Stimulated activated CD8-positive, alpha-beta memory T cell treated with anti-CD3 and anti-CD28 coated beads, Interleukin-4, amount 100 ng/mL, for 24 hours (primary cell): ENCODE data around the gene CAMK1G.

Source experiments
- DNase-seq: peaks from one replicate; pipeline ENCODE4 v3.0.0-alpha.2; 2020; ENCODE audit warnings: low read depth

CAMK1G gene

DNA sequence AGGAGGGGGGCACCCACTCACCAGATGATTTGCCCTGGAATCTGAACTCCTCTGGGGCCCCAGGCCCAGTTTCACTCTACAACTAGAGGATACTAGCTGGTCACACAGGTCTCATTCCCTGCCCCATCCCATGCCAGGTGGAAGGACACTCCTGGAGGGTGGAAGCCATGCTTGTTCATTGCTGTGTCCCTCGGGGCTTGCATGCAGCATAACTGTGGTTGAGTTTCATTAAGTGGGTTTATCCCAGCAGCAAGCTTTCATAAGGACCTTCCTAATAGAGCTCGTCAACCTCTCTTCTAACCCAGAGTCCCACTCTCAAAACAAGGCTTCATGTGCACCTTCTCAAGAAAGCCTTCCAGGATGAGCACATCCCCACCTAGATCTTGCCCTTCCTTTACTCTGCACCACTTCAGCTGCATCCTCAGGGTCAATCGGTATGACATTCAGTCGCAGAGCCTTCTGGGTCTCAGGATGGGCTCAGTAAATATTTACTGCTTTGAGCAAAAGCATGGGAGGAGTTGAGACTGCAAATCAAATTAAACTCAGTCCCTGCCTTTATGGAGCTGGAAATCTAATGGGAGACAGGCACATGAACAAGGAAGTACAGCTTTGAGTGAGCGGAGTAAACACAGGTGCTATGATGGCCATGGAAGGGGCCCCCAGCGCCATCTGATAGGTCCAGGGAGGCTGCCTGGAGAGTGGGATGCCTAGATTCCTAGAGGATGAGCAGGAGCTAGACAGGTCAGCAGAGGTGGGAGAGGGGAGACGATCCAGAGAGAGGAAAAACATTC is 36.4 kb downstream of the CAMK1G start:
- DNase-seq = no peak

DNA sequence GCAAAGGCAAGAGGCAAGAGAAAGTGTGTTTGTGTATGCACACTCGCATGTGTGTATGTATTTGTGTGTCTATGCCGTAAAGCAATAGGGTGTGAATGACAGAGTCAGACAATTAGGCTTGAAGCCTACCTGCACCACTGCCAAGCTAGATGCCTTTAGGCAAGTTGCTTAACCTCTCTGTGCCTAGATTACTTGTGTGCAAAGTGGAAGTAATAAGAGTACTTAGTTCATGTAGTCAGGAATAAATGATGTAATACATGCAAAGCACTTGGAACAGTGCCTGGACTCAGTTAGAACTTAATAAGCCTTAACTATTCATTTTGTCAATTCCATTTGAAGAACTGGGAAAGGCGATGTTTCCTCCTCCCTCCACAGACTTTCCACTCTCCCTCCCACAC is 37.0 kb downstream of the CAMK1G start:
- DNase-seq = no peak

DNA sequence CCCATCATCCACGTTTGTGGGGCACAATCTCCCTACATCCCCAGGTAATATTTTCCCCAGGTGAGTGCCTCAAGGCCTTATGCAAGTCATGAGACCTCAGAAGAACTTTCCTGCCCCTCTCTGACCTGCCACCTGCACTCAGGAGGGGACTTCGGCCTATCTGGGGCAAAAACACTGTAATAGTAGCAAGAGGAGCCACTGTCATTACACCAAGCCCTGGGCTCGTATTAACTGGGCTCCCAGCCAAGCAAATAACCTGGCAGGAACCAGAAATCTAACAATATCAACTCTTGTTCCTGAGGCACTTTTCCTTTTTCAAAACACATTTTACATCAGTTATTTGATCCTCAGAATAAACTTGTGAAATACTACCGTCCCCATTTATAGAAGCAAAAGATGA is 37.8 kb downstream of the CAMK1G start:
- no peak for DNase-seq

DNA sequence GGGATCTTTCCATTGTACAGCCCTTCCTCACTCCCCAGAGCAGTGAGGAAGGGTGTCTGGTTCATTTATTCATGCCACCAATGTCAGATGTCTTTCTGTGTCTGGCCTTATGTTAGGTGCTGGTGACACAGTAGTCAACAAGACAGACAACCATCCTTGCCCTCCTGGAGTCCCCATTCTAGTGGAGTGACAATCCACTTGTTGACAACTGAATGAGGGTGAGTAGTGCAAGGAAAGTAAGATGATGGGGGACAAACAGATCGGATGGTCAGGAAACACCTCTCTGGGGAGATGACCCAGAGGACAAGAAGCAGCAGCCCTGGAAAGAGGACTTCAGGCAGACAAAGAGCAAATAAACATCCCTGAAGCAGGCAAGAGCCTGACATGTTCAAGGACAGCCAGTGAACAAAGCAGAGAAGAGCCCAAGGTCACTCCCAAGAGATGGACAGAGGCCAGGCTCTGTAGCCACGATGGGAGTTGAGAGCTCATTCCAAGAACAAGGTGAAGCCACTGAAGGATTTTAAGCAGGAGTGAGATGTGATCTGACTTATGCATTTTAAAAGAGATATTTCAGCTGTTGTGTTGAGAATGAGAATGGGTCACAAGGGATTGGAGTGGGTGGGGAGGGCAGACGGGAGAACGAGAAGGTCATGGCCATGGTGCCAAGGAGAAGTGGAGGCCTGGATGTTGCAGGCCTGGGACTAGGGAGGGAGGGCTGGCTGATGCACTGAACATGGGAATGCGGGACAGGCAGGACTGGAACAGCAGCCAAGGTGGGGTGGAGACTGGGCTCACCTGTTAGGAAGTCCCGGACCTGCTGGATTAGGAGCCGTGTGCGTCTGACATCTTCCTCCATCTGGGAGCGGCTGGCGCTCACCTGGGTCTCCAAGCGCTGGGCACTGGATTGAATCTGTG is 38.5 kb downstream of the CAMK1G start:
- DNase-seq = no peak

DNA sequence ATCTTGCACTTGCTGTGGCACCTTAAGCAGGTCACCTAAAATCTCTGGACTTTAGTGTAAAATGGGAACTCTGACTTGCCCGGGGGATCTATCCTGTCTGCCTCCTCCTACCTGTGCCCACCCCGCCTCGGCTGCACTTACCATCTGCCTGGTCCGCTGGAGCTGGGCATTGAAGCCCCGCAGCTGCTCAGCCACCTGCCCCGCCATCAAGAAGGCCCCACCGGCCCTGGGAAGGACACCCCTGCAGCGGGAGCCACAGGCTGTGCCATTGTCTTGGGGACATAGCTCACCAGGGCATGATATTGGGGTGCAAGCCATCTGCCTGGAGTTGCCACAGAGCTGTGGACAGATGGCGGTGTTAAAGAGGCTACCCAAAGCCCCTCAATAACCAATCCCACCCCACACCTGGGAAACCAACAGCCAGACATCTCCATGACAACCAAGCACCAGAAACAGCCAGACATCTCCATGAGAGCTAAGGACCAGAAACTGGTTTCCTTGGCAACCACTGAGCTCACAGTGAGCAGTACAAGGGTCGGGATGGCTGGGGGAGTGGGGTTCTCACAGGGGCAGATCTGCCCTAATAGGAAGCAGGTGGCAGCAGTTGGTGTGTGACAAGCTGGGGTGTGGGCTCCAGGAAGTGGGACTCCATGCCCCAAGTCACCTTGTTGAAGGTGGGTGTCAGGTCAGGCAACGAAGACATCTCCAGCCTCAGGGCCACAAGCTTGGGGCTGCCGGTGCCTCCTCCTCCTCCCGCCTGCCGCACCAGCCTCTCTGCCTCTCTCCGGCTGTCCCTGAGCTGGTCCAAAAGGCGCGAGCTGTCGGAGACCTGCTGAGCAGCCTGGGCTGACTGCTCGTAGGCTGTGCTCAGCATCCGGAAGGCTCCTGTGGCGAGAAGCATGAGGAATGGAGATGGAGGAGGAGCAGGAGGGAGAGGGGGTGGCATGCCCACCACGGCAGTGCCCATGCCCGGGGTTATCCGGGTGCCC is 39.6 kb downstream of the CAMK1G start:
- DNase-seq = no peak

DNA sequence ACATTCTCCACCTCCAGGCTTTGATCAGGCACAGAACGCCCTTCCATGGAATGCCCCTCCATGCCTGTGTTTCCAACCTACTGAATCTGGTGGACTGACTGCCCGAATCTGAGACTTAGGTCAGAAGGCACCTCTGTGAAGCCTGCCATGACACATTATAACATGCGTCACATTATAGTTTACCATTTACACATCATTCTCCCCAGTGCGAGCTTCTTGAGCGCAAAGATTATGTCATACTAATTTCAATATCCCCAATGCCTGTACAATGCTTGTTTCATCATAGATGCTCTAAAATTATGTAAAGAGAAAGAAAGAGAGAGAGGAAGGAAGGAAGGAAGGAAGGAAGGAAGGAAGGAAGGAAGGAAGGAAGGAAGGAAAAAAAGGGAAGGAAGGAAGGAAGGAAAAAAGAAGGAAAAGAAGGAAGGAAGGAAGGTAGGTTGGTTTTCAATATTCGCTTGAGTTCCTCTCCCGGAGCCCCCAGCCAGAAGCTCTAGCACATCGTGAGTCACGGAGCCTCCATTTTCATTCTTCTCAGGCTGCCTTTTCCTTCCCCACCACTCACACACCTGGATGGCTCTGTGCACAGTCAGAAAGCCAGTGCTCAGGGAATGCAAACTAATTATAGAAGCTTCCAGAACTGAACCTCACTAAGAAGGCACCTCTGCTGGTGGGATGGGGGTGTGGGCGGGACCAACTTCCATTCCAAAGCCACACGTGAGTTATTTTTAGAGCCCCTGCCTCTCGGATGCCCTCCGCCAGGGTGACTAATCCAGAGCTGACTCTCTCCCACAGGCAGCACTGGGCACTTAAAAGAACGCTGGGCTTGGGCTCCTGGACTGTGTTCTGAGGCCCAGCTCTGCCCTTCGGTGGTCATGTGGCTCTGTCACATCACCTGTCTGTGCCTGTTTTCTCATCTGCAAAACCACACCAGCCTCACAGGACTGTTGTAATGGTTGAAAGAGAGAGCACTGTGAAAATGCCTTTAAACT is 41.3 kb downstream of the CAMK1G start:
- no peak for DNase-seq

DNA sequence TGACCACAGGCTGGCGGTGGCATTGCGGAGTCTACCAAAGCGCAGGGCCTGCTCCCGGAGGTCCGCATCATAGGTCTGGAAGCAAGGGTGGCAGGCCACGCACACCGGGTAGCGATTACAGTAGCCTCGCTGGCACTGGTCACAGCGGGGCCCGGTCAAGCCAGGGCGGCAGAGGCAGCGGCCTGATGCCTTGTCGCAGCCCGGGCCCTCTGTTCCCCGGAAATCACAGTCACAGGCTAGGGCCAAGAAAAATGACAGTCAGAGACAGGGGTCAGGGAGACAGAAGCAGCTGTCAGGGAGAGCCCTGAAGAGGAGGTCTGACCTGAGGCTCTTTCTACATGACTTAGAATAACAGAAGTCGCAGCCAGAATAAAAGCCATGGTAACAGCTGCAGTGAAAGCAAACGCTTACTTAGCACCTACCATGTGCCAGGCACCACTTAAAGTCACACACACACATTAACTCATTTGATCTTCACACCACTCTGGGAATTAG is 42.3 kb downstream of the CAMK1G start:
- DNase-seq = no peak

DNA sequence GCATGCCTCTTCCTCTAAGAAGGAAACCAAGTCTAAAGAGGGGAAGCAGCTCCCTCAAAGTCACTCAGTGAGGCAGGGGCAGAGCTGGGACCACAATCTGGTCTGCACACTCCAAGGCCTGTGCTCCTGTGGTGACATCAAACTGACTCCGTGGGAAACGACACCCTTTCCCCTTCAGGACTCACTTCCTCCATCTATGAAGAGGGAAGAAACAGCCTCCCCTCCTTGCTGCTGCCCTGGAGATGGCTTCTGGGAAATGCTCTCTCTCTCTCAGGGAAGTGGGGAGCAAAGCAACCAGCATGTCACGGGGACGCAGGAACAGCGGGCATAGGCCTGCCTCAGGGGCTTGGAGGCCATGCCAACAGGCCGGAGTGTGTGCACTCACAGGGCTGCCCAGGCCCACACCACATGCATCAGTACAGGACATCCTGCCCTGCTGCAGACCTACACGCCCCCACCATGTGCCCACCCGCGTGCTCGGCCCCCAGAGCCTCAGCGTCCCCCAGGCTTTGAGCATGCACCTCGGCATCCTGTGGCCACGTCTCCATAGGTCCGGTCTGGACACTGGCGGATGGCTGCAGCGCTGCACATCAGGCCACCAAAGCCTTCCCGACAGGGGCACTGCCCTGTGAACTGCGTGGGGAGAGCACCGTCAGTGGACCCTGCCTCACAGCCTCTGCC is 43.0 kb downstream of the CAMK1G start:
- no peak for DNase-seq

DNA sequence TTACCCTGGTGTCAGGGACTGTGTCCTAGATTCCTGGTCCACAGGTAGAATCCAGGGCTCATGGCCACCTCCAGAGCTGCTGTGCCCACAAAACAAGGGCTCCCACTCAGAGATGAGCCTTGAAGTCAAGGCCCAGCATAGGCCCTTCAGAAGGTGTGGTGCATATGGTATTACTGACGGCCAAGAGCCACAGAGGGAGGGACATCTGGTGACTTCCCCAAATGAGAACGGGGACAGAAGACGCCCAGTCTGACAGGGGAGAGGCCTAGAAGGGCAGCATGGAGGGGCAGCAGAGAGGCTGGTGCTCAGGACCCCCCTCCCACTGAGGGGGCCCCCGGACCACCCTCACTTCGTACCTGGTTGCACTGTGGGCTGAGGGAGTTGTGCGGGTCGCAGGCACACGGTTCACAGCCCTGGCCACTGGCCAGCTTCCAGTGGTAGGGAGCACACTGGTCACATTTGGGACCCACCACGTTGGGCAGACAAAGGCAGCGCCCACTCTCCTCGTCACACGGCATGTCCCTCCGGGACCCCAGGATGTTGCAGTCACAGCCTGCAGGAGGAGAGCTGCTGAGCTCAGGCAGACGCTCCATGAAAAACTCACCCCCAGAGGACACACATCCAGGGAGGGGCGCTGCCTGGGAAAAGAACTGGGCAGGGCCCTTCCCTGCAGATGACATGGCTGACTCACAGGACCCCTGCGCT is 43.7 kb downstream of the CAMK1G start:
- DNase-seq = no peak

DNA sequence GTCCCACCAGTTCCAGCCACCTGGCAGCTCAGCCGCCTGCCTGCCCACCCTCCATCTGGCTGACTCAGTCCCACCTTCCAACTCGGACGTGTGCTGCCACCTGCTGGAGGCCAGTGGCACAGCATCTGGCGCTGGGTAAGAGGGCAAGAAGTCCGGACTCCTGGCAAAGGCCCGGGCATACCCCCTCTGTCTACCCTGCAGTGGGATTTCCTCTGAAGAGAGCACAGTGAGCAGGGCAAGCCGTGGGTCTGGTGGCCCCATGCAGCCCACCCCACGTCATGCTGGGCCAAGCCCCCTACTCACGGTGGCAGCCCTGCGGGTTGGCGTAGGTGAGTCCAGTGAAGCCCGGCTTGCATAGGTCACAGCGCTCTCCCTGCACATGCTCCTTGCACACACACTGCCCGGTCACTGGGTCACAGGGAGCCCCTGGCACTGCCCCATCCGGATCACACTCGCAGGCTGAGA is 44.2 kb downstream of the CAMK1G start:
- DNase-seq = peak; percentile 74

DNA sequence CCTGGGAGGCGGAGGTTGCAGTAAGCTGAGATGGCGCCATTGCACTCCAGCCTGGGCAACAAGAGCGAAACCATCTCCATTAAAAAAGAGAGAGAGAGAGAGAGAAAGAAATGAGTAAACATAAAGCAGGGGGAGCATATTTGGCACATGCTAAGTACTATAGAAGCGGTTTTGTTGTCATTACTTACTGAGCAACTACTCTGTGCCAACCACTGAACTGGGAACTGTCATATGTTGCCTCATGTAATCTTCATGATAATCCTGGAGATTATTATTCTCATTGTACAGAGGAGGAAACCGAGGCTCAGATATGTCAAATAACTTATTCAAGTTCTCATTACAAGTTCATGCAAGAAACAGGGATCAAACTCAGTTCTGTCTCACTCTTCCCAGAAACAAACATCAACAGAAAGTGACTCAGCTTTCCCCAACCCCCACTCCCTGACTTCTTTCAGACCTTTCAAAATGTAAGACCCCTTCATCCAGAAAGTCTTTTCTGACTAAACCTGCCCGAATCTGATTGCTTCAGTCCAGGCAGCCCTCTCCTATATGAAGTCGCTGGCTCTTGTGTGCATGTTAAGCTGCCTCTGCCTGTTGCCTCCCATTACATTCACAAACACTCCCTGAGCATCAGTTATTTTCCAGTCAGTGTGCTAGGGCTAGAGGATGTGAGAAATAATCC is 45.2 kb downstream of the CAMK1G start:
- DNase-seq = no peak

DNA sequence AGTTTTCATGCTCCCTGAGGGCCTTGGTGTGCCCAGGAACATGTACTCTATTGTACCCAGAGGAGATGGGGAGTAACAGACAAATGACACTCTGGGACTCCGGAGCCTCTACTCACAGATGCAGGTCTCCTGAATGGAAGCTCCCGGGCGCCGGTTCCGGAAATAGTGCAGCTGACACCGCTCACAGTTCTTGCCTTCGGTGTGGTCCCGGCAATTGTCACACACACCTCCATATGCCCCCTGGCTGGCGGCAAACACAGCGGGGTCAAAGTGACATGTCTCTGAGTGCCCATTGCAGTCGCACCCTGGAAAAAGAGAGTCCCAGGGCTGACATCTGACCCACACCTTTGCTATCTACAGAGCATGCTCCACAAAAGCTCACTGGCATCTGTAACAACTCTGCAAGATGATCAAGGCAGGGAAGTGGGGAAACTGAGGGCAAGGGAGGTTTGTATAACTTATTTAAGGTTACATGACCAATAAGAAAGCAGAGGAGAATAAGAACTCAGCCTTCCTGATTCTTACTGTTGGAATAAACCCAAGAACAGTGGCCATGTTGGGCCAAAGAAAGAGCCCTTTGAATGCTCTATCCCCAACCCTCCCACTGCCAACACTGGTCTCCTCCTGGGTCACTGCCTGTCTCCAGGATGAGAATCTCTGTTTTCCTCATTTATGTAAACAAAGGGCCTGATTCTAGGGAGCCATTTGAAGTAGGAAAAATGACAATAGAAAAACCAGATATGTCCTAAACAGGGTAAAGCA is 46.3 kb downstream of the CAMK1G start:
- no peak for DNase-seq

DNA sequence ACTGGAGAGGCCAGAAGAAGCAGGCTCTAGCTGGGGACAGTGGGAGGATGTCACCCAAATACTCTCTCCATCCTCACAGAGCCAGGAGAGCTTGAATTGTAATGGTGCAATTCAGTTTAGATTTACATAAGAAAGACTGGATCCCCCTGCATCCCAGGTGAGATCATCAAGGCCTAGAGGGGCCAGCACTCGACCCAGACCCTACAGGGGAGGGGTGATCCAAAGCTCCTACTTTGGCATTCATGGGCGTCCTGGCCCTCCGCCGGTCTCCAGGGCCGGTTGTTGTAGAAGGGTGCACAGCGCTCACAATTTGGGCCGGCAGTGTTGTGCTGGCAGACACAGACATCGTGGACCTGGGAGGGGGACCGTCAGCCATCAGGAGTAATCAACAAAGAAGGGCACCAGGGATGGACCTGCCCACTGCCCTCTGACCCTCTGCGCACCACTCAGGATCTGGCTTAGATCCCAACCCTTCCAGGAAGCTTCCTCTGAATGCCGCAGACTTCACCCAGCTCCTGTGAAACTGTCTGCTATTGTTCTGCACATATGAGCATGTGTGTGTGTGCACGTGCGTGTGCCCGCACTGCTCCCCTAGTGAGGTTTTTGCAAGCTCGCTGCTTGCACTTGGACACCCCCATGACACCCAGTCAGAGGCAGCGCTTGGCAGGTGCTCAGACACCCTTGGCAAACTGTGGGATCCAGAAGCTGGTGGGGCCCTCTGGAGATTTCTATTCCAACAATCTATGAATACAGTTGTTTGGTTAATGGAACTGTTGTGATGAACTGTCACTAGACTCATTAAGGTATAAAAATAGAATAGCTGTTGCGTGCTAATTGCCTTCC is 47.1 kb downstream of the CAMK1G start:
- DNase-seq = no peak

DNA sequence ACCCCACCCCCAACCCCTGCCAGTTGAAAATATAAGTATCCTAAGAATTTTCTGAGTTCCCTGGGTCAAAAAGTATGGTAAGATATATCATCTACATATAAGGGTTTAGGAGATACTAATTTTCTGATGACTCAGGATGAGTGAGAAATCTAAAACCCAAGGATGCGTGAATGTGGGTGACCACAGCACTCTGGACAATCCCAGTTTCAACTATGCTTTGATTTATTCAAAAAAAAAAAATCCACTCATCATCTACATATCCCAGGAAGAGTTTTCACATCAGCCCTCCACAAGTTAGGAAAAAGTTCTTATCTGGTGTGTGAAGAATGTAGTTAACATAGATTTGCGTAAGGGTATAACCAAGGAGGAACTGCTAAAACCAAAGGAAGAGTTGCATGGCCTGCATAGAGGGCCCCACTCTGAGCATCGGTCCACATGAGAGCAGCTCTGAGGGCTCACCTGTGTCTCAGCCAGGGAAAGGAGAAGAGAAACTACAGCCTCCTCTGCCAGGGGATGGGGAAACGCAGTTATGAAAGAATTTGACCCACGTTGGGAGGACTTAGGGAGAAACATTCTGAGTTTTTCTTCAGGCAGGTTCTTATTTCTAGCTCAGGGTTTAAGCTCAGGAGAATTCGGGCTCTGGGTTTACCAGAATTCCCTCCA is 50.0 kb downstream of the CAMK1G start:
- DNase-seq = no peak

DNA sequence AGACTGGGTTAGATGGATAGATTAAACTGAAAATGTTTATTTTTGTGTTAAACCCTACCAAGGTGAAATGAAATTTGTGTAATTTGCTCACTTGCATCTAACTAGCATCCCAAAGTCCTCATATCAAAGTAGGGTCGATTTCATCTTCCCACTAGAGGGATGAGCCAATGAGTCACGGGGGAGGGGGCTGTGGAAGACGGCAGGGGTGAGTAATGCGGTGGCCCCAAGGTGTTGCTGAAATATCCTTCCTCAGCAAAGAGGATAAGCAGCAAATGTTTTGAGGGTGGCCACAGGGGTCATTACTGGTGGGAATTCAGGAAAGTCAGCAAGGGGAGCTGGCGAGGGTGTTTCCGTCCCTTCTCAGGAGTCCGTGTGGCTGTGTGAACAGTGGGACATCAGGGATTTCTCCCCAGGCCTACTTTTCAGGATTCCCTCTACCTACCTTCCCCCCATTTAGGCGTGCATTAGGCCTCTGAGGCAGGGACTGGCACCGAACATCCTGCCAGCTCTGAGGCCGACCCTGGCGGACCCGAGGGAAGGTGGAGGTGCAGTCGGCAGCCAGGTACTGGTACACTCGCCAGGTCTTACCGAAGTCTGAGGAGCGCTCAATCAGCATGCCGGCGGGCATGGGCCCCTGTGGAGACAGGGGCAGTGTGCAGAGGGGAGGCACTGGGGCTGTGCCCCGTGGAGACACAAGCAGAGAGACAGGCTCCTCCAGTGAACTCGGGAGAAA is 50.7 kb downstream of the CAMK1G start:
- DNase-seq = no peak

DNA sequence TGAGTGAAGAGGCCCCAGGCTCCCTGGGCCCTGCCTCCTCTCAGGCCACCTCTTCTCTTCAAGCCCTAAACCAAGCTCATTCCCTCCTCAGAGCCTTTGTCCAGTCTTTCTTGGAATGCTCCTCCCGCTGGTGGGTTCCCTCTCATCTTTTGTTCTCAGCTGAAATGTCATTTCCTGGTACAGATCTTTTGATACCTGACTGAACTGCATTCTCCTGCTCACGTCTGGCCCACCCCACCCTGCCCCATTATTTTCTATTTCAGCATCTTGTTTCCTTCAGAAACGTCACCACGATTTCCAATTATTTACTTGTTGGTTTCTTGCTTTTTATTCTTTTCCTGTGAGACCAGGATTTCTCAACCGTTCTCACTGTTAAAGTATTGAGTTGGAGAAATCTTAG is 52.3 kb downstream of the CAMK1G start:
- DNase-seq = no peak
